ENCODE results near the gene CTNNA3. TPM values are rescaled to one million over a fixed set of nuclear protein-coding genes. Genes with fewer than 3 reads are reported as not detected.

The CTNNA3 gene
- total and polyA plus RNA-seq, 2 donors (not counting 3 experiments of a cell fraction or from before 2014, with no cell fraction given) = not detected

DNA sequence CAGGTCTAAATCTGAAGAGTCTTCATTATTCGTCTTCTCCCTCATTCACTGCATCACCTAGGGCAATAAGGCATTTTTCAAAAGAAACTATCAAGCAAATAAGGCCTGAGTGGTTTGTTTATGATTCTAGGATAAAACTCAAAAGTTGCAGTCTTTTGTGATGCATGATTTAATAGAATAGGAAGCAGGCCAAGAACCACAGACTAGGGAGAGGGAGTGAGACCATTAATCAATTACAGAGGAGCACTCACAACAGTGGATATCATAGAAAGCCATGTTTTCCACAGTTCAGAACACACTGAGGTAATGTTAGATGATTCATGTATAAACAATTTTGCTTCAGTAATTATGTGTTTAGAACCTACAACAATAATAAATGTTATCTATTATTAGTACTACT is 858.0 kb downstream of the CTNNA3 start:
- no peaks in the 10 kb centered on the region for H3K9me1 ChIP-seq (replicated peaks; ENCODE audit: control insufficient read depth, extremely low read depth, insufficient read depth, low read length)
- FAIRE-seq = no peak
- dilution Hi-C loops (cut with MboI; ENCODE audit: extremely low pct_ligation_motif_present, low sequenced_read_pairs) = no loop called here

More for the DNA sequence above, 858.0 kb downstream of the CTNNA3 start:
- Histone ChIP-seq H2AFZ (ENCODE audit: low read depth, low read length) (no peak overlapping the region), H3K4me3 (replicated peaks in 1 of 3; ENCODE audit: insufficient read depth in 1 of 3, low read depth in 1 of 3, low read length in 3 of 3) (no peak overlapping the region), H3K27ac (ENCODE audit: insufficient read depth, low read depth, low read length) (no peak overlapping the region), H3K9ac (replicated peaks; ENCODE audit: extremely low read depth, insufficient read depth, low read length) (no peak overlapping the region), H4K20me1 (replicated peaks; ENCODE audit: control insufficient read depth, extremely low read depth, insufficient read depth, low read length) (no peaks in the 10 kb centered on the region), H3K79me2 (ENCODE audit: control insufficient read depth, insufficient read depth, low read length) (no peaks in the 10 kb centered on the region), H3K9me3 (replicated peaks; ENCODE audit: control insufficient read depth, insufficient read depth, low read length) (no peaks in the 10 kb centered on the region), H3K4me2 (ENCODE audit: insufficient read depth, low read length) (no peak overlapping the region), H3K4me1 (ENCODE audit: control insufficient read depth, extremely low read depth, insufficient read depth, low read length) (no peaks in the 10 kb centered on the region), H3K36me3 (ENCODE audit: control insufficient read depth in 2 of 2, extremely low read depth in 1 of 2, insufficient read depth in 2 of 2, low read length in 2 of 2) (no peaks in the 10 kb centered on the region), H3K27me3 (ENCODE audit: control insufficient read depth in 2 of 2, insufficient read depth in 2 of 2, low read length in 2 of 2) (no peaks in the 10 kb centered on the region)
- no peak for TF ChIP-seq POLR2AphosphoS5 (IDR thresholded peaks at IDR 0.05; ENCODE audit: insufficient read depth, low read depth, low read length)
- TF ChIP-seq, protein P1, sequence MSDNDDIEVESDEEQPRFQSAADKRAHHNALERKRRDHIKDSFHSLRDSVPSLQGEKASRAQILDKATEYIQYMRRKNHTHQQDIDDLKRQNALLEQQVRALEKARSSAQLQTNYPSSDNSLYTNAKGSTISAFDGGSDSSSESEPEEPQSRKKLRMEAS (IDR thresholded peaks at IDR 0.05; ENCODE audit: insufficient read depth, insufficient read length) = no peak
- TF ChIP-seq EZH2 (IDR thresholded peaks at IDR 0.05; ENCODE audit: borderline replicate concordance, low read depth, low read length, severe bottlenecking) = no peak
- TF ChIP-seq, protein P2, sequence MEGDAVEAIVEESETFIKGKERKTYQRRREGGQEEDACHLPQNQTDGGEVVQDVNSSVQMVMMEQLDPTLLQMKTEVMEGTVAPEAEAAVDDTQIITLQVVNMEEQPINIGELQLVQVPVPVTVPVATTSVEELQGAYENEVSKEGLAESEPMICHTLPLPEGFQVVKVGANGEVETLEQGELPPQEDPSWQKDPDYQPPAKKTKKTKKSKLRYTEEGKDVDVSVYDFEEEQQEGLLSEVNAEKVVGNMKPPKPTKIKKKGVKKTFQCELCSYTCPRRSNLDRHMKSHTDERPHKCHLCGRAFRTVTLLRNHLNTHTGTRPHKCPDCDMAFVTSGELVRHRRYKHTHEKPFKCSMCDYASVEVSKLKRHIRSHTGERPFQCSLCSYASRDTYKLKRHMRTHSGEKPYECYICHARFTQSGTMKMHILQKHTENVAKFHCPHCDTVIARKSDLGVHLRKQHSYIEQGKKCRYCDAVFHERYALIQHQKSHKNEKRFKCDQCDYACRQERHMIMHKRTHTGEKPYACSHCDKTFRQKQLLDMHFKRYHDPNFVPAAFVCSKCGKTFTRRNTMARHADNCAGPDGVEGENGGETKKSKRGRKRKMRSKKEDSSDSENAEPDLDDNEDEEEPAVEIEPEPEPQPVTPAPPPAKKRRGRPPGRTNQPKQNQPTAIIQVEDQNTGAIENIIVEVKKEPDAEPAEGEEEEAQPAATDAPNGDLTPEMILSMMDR (IDR thresholded peaks at IDR 0.05; ENCODE audit: extremely low read depth in 1 of 2, insufficient read depth in 1 of 2, low read depth in 1 of 2, low read length in 2 of 2) = no peak
- TF ChIP-seq POLR2A (IDR thresholded peaks at IDR 0.05; ENCODE audit: low read depth, low read length) = no peak
- no peak for TF ChIP-seq FOS (IDR thresholded peaks at IDR 0.05; ENCODE audit: borderline replicate concordance, insufficient read depth, low read length)
- no peak for TF ChIP-seq MYC (IDR thresholded peaks at IDR 0.05; ENCODE audit: low read depth, low read length)
- TF ChIP-seq JUN (IDR thresholded peaks at IDR 0.05; ENCODE audit: borderline replicate concordance, insufficient read depth, insufficient read length, low read depth) = no peak
- no peak for TF ChIP-seq GATA2 (IDR thresholded peaks at IDR 0.05; ENCODE audit: insufficient read depth, insufficient read length, low read depth, low read length)
- no peak for DNase-seq (ENCODE audit: low read depth, low spot score)
- ChIA-PET CTCF (no interaction called here), POLR2A (no interaction called here)
- no TSS peak for BruUV-seq (replicated peaks)
- intact Hi-C loops (cut with micrococcal nuclease) = no loop called here
